GM18502 (cell line): Measurements from ENCODE around the gene SPG11.
"Not testable (repeated sequence)": the region's sequence is repeated elsewhere in the genome, so short reads cannot be mapped to it uniquely, and the experiment has no call there.

Source experiments
- ATAC-seq: cut with Tn5 transposase; IDR thresholded peaks from one replicate; pipeline ENCODE4 v1.9.1; 2021; ENCODE audit warnings: mild to moderate bottlenecking; ENCODE audit not compliant: unreplicated experiment, poor library complexity

SPG11 gene

GRCh38 chr15:44682809-44683682 is 19.6 kb upstream of the SPG11 start:
- ATAC-seq, result not testable (repeated sequence)

GRCh38 chr15:44682211-44682610 is 18.7 kb upstream of the SPG11 start:
- no peak for ATAC-seq

DNA sequence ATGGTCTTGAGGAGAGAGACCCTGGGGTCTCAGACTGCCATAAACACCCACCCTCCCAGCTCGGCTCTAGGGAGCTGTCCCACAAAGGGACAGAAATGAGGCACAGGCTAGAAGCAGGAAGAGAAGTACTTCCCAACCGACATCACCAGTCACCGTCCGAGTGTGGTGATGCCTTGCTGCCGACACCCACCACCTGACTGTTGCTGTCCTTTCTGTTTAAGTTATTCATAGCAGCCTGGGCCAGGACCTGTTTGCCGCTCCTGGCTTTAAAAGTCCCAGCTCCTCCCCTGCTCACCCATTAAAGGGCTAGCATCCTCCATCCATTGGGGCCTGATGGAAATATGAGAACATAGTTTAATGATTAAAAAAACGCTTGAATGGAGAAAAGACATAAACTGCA is 13.2 kb upstream of the SPG11 start:
- ATAC-seq, result no peak

DNA sequence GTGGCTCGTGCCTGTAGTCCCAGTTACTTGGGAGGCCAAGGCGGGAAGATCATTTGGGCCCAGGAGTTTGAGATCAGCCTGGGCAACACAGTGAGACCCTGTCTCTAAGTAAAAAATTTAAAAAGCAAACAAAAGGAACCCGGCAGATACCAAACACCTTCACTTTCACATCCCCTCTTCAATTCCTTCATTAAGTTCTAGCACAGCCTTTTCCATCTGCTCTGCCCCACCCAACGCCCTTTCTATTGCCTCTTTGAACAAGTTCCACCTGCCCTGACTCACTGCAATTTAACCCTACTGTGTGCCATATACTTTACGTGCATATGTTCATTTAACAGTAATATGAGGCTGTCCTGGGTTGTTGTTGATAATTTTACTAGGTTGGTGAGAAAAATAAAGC is 12.4 kb upstream of the SPG11 start:
- no peak for ATAC-seq

DNA sequence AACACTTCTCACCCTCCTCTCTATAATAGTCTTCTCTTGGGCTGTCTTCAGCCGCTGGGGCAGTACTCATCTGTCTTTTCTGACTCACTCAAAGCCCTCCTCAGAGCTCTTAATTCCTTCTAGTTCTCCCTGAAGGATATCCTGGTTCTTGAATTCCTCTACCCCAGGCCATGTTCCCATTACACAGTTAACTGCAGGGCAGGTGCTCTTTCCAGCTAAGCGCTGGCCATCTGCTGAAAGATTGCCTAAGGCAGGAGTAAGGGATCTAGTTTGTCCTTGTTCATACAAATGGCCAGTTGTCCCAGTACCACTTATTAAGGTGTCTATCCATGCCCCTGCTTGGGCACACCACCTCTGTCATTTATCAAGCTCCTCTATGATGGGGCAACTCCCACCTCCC is 10.2 kb upstream of the SPG11 start:
- ATAC-seq, result no peak

GRCh38 chr15:44670087-44670950 is 6.9 kb upstream of the SPG11 start:
- no peak for ATAC-seq

DNA sequence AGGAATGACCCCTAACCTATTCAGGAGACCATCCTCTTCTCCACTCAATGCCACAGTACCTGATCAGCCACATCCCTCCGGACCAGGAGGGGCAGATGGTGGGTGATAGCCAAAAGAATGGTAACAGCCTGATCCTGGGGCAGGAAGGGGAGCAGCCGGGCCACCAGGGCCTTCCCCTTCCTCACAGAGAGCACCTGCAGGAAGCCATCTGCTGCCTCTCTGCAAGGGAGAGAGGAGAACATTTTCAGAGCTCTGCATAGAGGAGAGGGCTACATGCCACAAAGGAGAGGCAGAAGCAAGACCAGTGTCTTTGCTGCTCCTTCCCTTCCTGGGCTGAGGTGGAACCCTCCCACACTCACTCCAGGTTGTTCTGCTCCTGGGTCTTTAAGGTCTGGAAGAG is 5.5 kb upstream of the SPG11 start:
- no peak for ATAC-seq

DNA sequence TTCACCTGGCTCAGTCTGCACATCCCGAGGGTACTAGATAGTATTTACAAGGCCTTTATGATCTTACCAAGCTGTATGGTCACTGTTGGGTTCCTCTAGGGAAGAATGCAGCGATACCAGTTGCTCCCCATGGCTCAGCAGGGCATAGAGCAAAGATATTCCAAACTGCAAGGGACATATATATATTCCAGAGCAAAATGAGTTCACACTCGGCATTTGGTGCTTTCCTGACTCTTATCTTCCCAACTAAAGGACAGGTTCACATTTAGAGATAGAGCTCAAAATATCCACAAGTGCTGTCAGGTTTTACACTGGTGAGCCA is 3.5 kb upstream of the SPG11 start:
- ATAC-seq, result no peak

DNA sequence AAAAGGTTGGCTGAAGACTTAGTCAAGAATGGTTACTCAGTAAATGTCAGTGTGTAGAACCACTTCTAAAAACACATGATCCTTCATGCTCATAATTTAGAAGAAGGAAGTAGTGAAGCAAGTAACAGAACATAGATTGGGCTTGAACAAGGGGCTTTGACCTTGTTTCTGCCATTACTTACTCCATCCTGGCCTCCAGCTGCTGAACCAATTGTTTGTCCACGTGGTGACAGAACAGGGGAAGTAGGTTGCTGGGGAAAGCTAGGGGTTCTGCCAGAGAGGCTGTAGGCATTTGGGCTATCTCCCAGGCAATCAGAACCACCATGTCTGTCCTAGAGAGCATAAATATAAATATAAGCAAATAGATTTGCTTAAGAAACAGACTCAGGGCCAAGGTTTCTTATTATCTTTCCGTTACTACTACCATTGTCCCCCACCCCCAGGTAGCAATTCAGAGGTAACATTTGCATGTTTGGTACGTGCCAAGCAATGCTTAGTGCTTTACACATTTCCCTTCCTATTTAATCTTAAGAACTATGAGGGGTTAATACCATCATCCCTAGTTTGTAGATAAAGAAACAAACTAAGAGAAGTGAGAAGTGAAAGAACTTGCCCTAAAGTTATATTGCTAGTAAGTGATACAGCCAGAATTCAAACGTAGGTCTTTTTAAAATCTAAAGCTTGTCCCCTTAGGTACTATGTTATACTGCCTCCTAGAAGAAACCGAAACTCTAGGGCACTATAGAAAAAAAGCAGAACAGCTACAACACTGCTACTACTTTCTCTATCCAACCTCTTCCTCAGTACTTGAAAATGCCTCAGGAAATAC is 3.0 kb upstream of the SPG11 start:
- peak; percentile 27 for ATAC-seq

- peak; percentile 54 for ATAC-seq
Observed at GRCh38 chr15:44662478-44663409, 718 bp downstream of the SPG11 start.

GRCh38 chr15:44661576-44661975 is 1.9 kb downstream of the SPG11 start:
- ATAC-seq, result no peak

GRCh38 chr15:44659056-44659455 is 4.4 kb downstream of the SPG11 start:
- no peak for ATAC-seq

DNA sequence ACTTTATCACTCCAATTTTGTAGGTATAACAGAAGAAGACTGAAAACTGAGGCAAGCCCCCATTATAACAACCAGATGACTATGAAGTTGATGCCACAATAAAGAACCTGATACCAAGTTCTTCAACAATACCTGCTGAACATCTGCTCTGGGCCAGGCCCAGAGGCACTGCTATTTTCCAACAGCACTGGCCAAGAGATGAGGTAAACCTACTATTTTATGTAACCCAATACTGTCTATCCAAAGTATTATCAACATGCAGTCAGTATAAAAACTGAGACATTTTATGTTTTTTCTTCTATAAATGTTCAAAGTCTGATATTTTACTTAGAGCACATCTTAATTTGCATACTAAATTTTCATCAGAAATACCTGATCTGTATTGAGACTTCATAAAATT is 6.1 kb downstream of the SPG11 start:
- no peak for ATAC-seq

DNA sequence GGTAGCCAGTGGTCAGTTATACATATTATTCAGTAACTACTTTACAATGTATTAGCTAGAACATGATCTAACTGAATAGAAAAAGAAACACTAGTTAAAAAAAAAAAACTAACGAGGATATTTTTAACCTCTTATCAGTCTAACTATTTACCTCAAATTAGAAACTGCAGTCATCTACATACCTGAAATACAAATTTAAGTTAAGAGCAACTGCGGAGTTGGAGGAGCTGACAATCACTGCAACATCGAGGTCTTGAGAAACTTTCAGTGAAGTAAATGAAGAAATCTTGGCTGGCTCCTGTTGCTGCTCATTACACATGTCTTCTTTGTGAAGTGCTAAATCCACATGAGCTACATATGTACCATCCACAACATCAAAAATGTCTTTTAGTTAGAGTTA is 6.5 kb downstream of the SPG11 start:
- no peak for ATAC-seq

DNA sequence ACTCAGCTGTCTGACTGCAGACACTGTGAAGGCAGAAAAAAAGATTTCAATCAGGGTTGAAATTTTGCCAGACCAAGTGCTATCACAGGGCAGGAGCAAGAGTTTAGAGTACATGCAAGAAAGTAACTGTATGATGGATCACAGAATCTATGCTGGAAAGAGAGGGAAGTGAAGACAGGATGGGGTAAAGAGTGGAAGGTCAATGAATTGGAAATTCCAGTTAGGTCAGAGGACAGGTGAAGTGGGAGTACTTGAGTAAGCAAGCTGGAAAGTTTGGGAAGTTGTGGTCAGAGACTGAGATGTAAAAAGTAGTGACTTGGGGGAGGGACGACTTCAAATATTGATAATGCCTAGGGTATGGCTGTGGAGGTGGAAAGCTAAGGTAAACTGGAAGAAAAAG is 7.2 kb downstream of the SPG11 start:
- ATAC-seq, result no peak

- ATAC-seq, result no peak
Observed at GRCh38 chr15:44654858-44655257, 8.6 kb downstream of the SPG11 start.

DNA sequence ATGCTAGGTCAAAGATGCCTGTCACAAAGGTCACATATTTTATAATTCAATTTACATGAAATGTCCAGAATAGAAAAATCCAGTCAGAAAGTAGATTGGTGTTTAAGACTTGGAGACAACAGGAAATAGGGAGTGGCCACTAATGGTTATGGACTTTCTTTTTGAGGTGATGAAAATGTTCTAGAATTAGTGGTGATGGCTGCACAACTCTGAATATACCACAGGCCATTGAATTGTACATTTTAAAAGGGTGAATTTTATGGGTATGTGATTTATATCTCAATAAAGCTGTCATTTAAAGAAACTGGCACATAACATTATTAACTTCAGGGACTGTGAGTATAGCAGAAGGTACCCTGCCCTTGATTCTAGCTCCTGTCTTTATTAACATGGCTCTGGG is 15.8 kb downstream of the SPG11 start:
- ATAC-seq, result no peak

DNA sequence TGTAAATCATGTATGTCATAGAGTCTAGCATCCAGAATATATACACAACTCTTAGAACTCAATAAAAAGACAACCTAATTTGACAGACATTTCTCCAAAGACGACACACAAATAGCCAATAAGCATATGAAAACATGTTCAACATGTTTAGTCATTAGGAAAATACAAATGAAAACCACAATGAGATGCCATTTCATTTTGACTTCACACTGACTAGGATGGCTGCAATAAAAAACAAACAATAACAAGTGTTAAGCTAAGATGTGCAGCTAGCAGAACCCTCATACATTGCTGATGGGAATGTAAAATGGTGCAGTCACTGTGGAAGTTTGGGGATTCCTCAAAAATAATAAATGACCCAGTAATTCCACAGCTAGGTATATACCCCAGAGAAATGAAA is 16.4 kb downstream of the SPG11 start:
- no peak for ATAC-seq

- no peak for ATAC-seq
Observed at GRCh38 chr15:44646460-44646859, 17.0 kb downstream of the SPG11 start.

DNA sequence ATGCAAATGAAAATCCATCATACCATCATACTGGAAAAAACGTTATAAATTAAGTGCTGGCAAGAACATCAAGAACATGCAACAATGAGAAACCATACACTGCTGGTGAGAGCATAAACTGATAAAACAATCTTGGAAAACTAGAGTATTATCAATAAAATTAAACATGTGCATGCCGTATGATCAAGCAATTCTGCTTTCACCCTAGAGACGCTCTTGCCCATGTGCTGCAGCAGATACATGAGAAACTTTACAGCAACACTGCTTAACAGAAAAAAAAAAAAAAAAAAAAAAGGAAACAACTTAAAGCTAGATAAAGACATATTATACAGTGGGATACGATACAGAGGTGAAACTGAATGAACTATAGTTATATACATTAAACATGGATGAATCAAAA is 21.8 kb downstream of the SPG11 start:
- no peak for ATAC-seq
